Ectodermal cell (in vitro differentiated cells): Measurements from ENCODE around the gene PLPP2.

Experiments
- H3K27ac ChIP-seq: 2 replicates; pipeline ENCODE4 v1.7.0; 2013; ENCODE audit warnings: mild to moderate bottlenecking, low read depth, low read length; ENCODE audit not compliant: insufficient read depth, poor library complexity, severe bottlenecking
- H3K27me3 ChIP-seq: 2 replicates; pipeline ENCODE4 v1.7.0; 2013; ENCODE audit warnings: mild to moderate bottlenecking, low read length; ENCODE audit not compliant: insufficient read depth, control insufficient read depth, poor library complexity, severe bottlenecking
- H3K36me3 ChIP-seq: one replicate; pipeline ENCODE4 v1.7.0; 2013; ENCODE audit warnings: low read length; ENCODE audit not compliant: control insufficient read depth, insufficient read depth
- H3K4me1 ChIP-seq: one replicate; pipeline ENCODE4 v1.7.0; 2013; ENCODE audit warnings: low read length; ENCODE audit not compliant: control insufficient read depth, insufficient read depth
- H3K4me3 ChIP-seq: 2 replicates; pipeline ENCODE4 v1.7.0; 2013; ENCODE audit warnings: low read depth, low read length, control low read depth; ENCODE audit not compliant: insufficient read depth
- H3K9me3 ChIP-seq: 2 replicates; pipeline ENCODE4 v1.7.0; 2013; ENCODE audit warnings: mild to moderate bottlenecking, low read length, moderate library complexity; ENCODE audit not compliant: control insufficient read depth
- WGBS, 2 experiments: methylation state at CpG; one replicate each; pipeline ENCODE4 v1.1.7; 2013; ENCODE audit warnings: missing lambda C conversion rate in 2 of 2; 5-methylcytosine and 5-hydroxymethylcytosine counted together

PLPP2 gene

DNA sequence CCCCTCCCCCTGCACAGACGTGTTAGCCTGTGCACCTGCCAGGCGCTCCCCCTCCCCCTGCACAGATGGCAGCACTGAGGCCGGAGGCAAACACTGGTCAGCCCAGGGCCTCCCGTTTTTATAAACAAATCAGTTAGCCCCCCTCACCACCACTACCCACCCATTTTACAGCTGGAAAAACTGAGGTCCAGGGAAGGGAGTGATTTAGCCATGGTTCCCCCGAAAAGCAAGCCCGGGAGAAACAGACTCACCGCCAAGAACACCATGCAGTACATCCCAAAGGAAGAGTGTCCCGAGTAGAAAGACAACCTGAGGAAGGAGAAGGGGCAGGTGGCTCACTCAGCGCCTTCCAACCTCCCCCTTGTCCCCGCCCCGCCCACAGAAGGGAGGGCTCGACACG, 8.7 kb downstream of the PLPP2 start:
- Histone ChIP-seq H3K4me3 (no peak overlapping the region), H3K9me3 (no peaks in the 10 kb centered on the region), H3K27ac (no peak overlapping the region), H3K36me3 (no peaks in the 10 kb centered on the region), H3K4me1 (peaks cover 17% of the 10 kb centered on the region), H3K27me3 (no peaks in the 10 kb centered on the region)
- 84 to 88% methylated on average over 13 of the region's 13 CpGs for WGBS, 2 experiments

GRCh38 chr19:281992-282391, 9.2 kb downstream of the PLPP2 start:
- H3K27me3 ChIP-seq: peaks cover under 1% of the 10 kb centered on the region
- peaks cover 17% of the 10 kb centered on the region for H3K4me1 ChIP-seq
- H3K36me3 ChIP-seq: no peaks in the 10 kb centered on the region
- no peaks in the 10 kb centered on the region for H3K9me3 ChIP-seq
- H3K27ac ChIP-seq: no peak overlapping the region
- H3K4me3 ChIP-seq: no peak overlapping the region
- WGBS, 2 experiments: 89 to 92% methylated on average over 10 of the region's 10 CpGs

GRCh38 chr19:281156-281853, 9.9 kb downstream of the PLPP2 start:
- no peaks in the 10 kb centered on the region for H3K9me3 ChIP-seq
- no peak overlapping the region for H3K27ac ChIP-seq
- H3K27me3 ChIP-seq: peaks cover 4% of the 10 kb centered on the region
- H3K4me1 ChIP-seq: peaks cover 17% of the 10 kb centered on the region
- H3K36me3 ChIP-seq: no peaks in the 10 kb centered on the region
- H3K4me3 ChIP-seq: no peak overlapping the region
- WGBS, 2 experiments: 82 to 86% methylated on average over 16 of the region's 16 CpGs

GRCh38 chr19:280541-281009, 10.6 kb downstream of the PLPP2 start:
- peaks cover 17% of the 10 kb centered on the region for H3K4me1 ChIP-seq
- peaks cover 4% of the 10 kb centered on the region for H3K27me3 ChIP-seq
- no peaks in the 10 kb centered on the region for H3K36me3 ChIP-seq
- H3K4me3 ChIP-seq: no peak overlapping the region
- no peak overlapping the region for H3K27ac ChIP-seq
- WGBS, 2 experiments: 23 to 26% methylated on average over 12 of the region's 12 CpGs
- H3K9me3 ChIP-seq: no peaks in the 10 kb centered on the region

- Histone ChIP-seq H3K27ac (no peak overlapping the region), H3K27me3 (peaks cover 4% of the 10 kb centered on the region), H3K4me1 (peaks cover 17% of the 10 kb centered on the region), H3K9me3 (no peaks in the 10 kb centered on the region), H3K36me3 (no peaks in the 10 kb centered on the region), H3K4me3 (no peak overlapping the region)
- 93 to 94% methylated on average over 10 of the region's 10 CpGs for WGBS, 2 experiments
These were observed 11.5 kb downstream of the PLPP2 start for GRCh38 chr19:279656-280055.

DNA sequence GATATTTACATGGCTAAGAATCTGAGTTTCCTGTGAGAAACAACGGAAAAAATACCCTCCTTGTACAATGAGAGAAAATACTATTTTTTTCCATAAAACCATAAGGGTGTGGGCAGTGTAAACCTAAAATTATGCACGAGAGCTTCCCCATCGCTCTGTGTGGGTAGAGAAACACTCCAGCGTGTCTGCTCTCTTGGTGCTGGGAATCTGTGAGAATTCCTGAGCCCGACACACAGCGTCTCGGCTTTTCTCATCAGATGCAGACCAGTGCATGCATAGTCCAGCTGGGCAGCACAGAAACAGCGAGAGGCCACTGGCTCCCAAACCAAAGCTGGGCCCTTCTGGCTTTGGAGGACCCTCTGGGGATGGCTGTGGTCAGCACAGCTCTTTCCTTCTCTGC, 12.0 kb downstream of the PLPP2 start:
- no peak overlapping the region for H3K27ac ChIP-seq
- peaks cover 17% of the 10 kb centered on the region for H3K4me1 ChIP-seq
- no peaks in the 10 kb centered on the region for H3K9me3 ChIP-seq
- H3K36me3 ChIP-seq: no peaks in the 10 kb centered on the region
- peaks cover 4% of the 10 kb centered on the region for H3K27me3 ChIP-seq
- H3K4me3 ChIP-seq: no peak overlapping the region
- 94 to 96% methylated on average over 7 to 8 of the region's 8 CpGs for WGBS, 2 experiments

GRCh38 chr19:277581-278165, 13.5 kb downstream of the PLPP2 start:
- Histone ChIP-seq H3K27me3 (peaks cover 4% of the 10 kb centered on the region), H3K36me3 (no peaks in the 10 kb centered on the region), H3K9me3 (no peaks in the 10 kb centered on the region), H3K4me3 (no peak overlapping the region), H3K27ac (no peak overlapping the region), H3K4me1 (peaks cover 17% of the 10 kb centered on the region)
- WGBS, 2 experiments: 42 to 46% methylated on average over 21 of the region's 21 CpGs

DNA sequence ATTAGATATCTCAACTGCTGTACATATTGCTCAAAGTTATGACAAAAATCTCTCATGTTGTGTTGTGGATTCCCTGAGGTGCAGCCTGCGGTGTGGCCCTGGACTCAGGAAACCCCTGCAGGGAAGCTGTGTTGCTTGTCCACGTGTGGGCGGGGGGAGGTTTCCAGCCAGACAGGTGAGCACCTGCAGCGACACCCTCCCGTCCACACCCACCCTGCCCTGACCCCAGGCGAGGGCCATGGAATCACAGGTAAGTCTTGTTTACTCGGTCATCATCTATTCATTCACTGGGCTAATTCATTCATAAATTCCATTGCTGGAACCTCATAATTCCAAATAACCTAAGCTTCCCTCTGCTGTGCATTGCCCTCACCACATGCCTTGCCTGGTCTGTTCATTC, 14.1 kb downstream of the PLPP2 start:
- H3K27ac ChIP-seq: no peak overlapping the region
- no peaks in the 10 kb centered on the region for H3K9me3 ChIP-seq
- 76 to 77% methylated on average over 7 of the region's 7 CpGs for WGBS, 2 experiments
- peaks cover 4% of the 10 kb centered on the region for H3K27me3 ChIP-seq
- no peaks in the 10 kb centered on the region for H3K36me3 ChIP-seq
- H3K4me1 ChIP-seq: peaks cover 17% of the 10 kb centered on the region
- no peak overlapping the region for H3K4me3 ChIP-seq

DNA sequence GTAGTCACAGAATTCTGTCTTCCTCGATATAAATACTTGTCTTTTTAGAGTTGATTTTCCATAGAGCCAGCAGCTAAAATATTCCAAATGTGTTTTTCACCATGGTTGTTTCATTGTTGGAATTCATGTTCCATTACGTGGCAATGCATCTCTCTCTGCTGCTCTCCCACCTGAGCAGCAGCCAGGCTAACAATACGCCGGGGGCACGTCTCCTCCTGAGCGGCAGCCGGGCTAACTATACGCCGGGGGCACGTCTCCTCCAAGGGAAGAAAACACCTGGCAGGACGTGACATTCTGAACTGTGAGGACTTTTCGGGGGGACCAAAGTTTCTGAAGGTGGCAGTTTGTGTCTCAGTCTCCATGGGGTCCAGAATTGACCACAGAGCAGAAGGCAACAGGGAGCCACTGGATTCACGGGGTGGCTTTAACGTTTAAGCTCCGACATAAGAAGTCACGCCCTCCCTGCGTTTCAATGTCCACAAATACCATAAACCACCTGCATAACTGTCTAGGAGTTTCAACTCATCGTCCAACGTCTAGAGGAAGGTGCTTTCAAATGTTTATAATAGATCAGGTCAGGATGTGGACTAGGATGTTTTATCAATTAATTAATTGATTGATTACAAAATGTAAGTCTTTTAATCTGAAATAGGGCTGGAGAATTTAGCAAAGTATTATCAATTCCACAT, 15.1 kb downstream of the PLPP2 start:
- Histone ChIP-seq H3K27ac (no peak overlapping the region), H3K27me3 (peaks cover 4% of the 10 kb centered on the region), H3K4me1 (peaks cover 14% of the 10 kb centered on the region), H3K9me3 (no peaks in the 10 kb centered on the region), H3K36me3 (no peaks in the 10 kb centered on the region), H3K4me3 (no peak overlapping the region)
- 90 to 93% methylated on average over 19 of the region's 19 CpGs for WGBS, 2 experiments

DNA sequence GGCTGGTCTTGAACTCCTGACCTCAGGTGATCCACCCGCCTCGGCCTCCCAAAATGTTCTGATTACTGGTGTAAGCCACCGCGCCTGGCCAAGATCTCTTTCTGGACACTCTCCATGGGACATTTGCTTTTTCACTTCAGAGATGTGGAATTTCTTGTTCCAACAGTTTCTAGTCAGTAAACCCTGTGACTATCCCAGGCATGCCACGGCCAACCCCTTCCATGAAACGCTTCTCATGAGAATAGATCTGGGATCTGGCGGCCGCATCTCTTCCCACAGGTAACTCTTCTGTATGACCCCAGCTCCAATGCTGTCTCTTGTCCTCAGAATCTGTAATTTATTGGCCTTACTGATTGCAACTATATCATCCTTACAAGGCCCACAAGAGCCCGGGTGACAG, 16.2 kb downstream of the PLPP2 start:
- Histone ChIP-seq H3K36me3 (no peaks in the 10 kb centered on the region), H3K27ac (no peak overlapping the region), H3K4me3 (no peak overlapping the region), H3K4me1 (peaks cover 3% of the 10 kb centered on the region), H3K27me3 (peaks cover 4% of the 10 kb centered on the region), H3K9me3 (no peaks in the 10 kb centered on the region)
- WGBS, 2 experiments: 92% methylated on average over 9 of the region's 9 CpGs
